Lung microvascular endothelial cell (primary cell): ENCODE results near the gene SEL1L2. TPM values are rescaled to one million over a fixed set of nuclear protein-coding genes. Genes with fewer than 3 reads are reported as not detected.
"Not testable (repeated sequence)": the region's sequence is repeated elsewhere in the genome, so short reads cannot be mapped to it uniquely, and the experiment has no call there.

Source experiments
- DNase-seq, 2 donors: peaks; one replicate each; pipeline versions ENCODE4 v3.0.0 to v3.0.0-alpha.2; 2010; ENCODE audit warnings: low read depth in 2 of 2
- total RNA-seq: library from RNA; depleted of rRNA; stranded (reverse); fragments of >200 nt; gene quantifications from 2 replicates; pipeline ENCODE4 v1.2.1, GENCODE V29; 2014

Gene SEL1L2
- total RNA-seq = not detected in 2 replicates

GRCh38 chr20:13990465-13990864 lies at the start of gene SEL1L2:
SEL1L2 (minus strand) TSS chr20:13990614; CDS start chr20:13990534, 80 bp downstream.
- no peak for DNase-seq

- no peak for DNase-seq
These were observed 46.2 kb upstream of the SEL1L2 start for GRCh38 chr20:14036567-14036966.

GRCh38 chr20:14033310-14033709 lies 42.9 kb upstream of the SEL1L2 start:
- DNase-seq = no peak

- DNase-seq = no peak
These were observed 40.6 kb upstream of the SEL1L2 start for GRCh38 chr20:14030991-14031390.

GRCh38 chr20:14012671-14013070 lies 22.3 kb upstream of the SEL1L2 start:
- no peak for DNase-seq

GRCh38 chr20:14009208-14009607 lies 18.8 kb upstream of the SEL1L2 start:
- DNase-seq = no peak

GRCh38 chr20:14005996-14006395 lies 15.6 kb upstream of the SEL1L2 start:
- no peak for DNase-seq

- DNase-seq = no peak
These were observed 10.5 kb upstream of the SEL1L2 start for GRCh38 chr20:14000917-14001316.

- peak in 1 of 2 donors; percentile 0 for DNase-seq
These were observed 5.9 kb upstream of the SEL1L2 start for GRCh38 chr20:13996265-13996664.

GRCh38 chr20:13995841-13996240 lies 5.4 kb upstream of the SEL1L2 start:
- DNase-seq = peak in 1 of 2 donors; percentile 27

- DNase-seq = peak; percentile 45 to 88
These were observed 4.8 kb upstream of the SEL1L2 start, which contains the start of gene MACROD2 for GRCh38 chr20:13995086-13995665. MACROD2 (plus strand) TSS chr20:13995516.

GRCh38 chr20:13991955-13992354 lies 1.5 kb upstream of the SEL1L2 start:
- not testable (repeated sequence) for DNase-seq

GRCh38 chr20:13991311-13991710 lies 897 bp upstream of the SEL1L2 start:
- no peak for DNase-seq

GRCh38 chr20:13984211-13984610 lies 6.2 kb downstream of the SEL1L2 start:
- no peak for DNase-seq

GRCh38 chr20:13960525-13960924 lies 29.9 kb downstream of the SEL1L2 start:
- DNase-seq = no peak

GRCh38 chr20:13960119-13960518 lies 30.3 kb downstream of the SEL1L2 start:
- DNase-seq = no peak

- no peak for DNase-seq
These were observed 37.2 kb downstream of the SEL1L2 start for GRCh38 chr20:13953227-13953626.

GRCh38 chr20:13947719-13948118 lies 42.7 kb downstream of the SEL1L2 start:
- no peak for DNase-seq

GRCh38 chr20:13941031-13941430 lies 49.4 kb downstream of the SEL1L2 start:
- DNase-seq = no peak

GRCh38 chr20:13936781-13937576 lies 53.4 kb downstream of the SEL1L2 start:
- no peak for DNase-seq

- no peak for DNase-seq
These were observed 55.2 kb downstream of the SEL1L2 start for GRCh38 chr20:13934992-13935894.

- DNase-seq = no peak
These were observed 60.1 kb downstream of the SEL1L2 start for GRCh38 chr20:13930281-13930680.
